ENCODE data around the gene VIPR2.

- no peak for TF ChIP-seq POLR2AphosphoS5 (IDR thresholded peaks at IDR 0.05; ENCODE audit: low read depth, low read length)
- no peak for TF ChIP-seq TAF1 (IDR thresholded peaks at IDR 0.05; ENCODE audit: borderline replicate concordance, insufficient read depth, low read length)
- TF ChIP-seq SIN3A (IDR thresholded peaks at IDR 0.05; ENCODE audit: borderline replicate concordance, insufficient read depth, low read length): no peak
Measured at GRCh38 chr7:159188011-159188410, 43.3 kb upstream of the VIPR2 start.
